Hindlimb muscle (tissue), 1 donor: ENCODE measurements around the gene XRCC4. TPM values are rescaled to one million over a fixed set of nuclear protein-coding genes. Genes with fewer than 3 reads are reported as not detected.

Experiments used
- DNase-seq: peaks from one replicate; pipeline ENCODE4 v3.0.0-alpha.2; 2013
- polyA plus RNA-seq: library from polyadenylated mRNA; unstranded; fragments of 120-200 nt; gene quantifications from one replicate; pipeline ENCODE4 v1.2.1, GENCODE V29; 2013; ENCODE audit not compliant: insufficient read length

The XRCC4 gene
- polyA plus RNA-seq, 1 donor = 5.5 TPM

- no peak for DNase-seq
Observed at GRCh38 chr5:83071286-83072051, 5.9 kb upstream of the XRCC4 start.

GRCh38 chr5:83072966-83073365, 4.4 kb upstream of the XRCC4 start:
- no peak for DNase-seq

- DNase-seq = no peak
Observed at GRCh38 chr5:83077662-83078261, 415 bp downstream of the XRCC4 start.

GRCh38 chr5:83082750-83083149, 5.4 kb downstream of the XRCC4 start:
- DNase-seq = no peak

- DNase-seq = no peak
Observed at GRCh38 chr5:83084336-83084735, 7.0 kb downstream of the XRCC4 start.

- DNase-seq = no peak
Observed at GRCh38 chr5:83085106-83085505, 7.8 kb downstream of the XRCC4 start.

GRCh38 chr5:83090169-83090568, 12.8 kb downstream of the XRCC4 start:
- no peak for DNase-seq

- no peak for DNase-seq
Observed at GRCh38 chr5:83092619-83093018, 15.3 kb downstream of the XRCC4 start.

- no peak for DNase-seq
Observed at GRCh38 chr5:83093692-83094091, 16.3 kb downstream of the XRCC4 start.

GRCh38 chr5:83095163-83095956, 18.0 kb downstream of the XRCC4 start:
- no peak for DNase-seq

- no peak for DNase-seq
Observed at GRCh38 chr5:83095957-83096539, 18.7 kb downstream of the XRCC4 start.

- no peak for DNase-seq
Observed at GRCh38 chr5:83096660-83097339, 19.5 kb downstream of the XRCC4 start.

GRCh38 chr5:83097689-83098231, 20.4 kb downstream of the XRCC4 start:
- no peak for DNase-seq

- no peak for DNase-seq
Observed at GRCh38 chr5:83099001-83099400, 21.7 kb downstream of the XRCC4 start.

GRCh38 chr5:83099445-83099844, 22.1 kb downstream of the XRCC4 start:
- DNase-seq = no peak

- no peak for DNase-seq
Observed at GRCh38 chr5:83101514-83101913, 24.2 kb downstream of the XRCC4 start.

GRCh38 chr5:83102364-83102980, 25.1 kb downstream of the XRCC4 start:
- no peak for DNase-seq

- DNase-seq = no peak
Observed at GRCh38 chr5:83104021-83104420, 26.7 kb downstream of the XRCC4 start.

GRCh38 chr5:83107692-83108420, 30.5 kb downstream of the XRCC4 start:
- no peak for DNase-seq

GRCh38 chr5:83109380-83109779, 32.0 kb downstream of the XRCC4 start:
- DNase-seq = no peak

- no peak for DNase-seq
Observed at GRCh38 chr5:83115816-83116215, 38.5 kb downstream of the XRCC4 start.
